ENCODE measurements around the gene SBNO1.
"Not testable (repeated sequence)": the region's sequence is repeated elsewhere in the genome, so short reads cannot be mapped to it uniquely, and the experiment has no call there.

Gene SBNO1

DNA sequence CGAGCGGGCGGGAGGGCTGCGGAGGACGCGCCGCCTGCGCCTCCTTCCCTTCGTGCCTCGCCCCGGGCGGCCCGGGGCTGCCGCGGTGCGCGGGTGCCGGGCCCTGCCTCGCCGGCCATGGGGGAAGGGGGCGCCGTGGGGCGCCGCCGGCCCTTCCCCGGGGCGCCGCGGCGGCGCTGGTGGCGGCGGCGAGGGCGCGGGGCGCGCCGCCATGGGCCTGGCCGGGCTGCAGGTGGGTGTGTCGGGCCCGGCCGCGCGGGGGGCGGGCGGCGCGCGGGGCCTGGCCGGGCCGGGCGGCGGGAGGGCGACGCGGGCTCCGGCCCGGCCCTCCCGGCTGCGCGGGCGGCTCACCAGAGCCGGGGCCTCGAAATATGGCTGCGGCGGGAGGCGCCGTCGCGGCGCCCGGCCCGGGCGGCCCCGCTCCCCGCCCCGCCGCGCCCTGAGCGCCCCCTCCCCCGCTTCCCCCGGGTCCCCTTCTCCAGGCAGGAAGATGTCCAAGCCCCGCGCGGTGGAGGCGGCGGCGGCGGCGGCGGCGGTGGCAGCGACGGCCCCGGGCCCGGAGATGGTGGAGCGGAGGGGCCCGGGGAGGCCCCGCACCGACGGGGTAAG, 24.4 kb upstream of the SBNO1 start:
- no peak for DNase-seq (ENCODE audit: low read depth in 2 of 2)

DNA sequence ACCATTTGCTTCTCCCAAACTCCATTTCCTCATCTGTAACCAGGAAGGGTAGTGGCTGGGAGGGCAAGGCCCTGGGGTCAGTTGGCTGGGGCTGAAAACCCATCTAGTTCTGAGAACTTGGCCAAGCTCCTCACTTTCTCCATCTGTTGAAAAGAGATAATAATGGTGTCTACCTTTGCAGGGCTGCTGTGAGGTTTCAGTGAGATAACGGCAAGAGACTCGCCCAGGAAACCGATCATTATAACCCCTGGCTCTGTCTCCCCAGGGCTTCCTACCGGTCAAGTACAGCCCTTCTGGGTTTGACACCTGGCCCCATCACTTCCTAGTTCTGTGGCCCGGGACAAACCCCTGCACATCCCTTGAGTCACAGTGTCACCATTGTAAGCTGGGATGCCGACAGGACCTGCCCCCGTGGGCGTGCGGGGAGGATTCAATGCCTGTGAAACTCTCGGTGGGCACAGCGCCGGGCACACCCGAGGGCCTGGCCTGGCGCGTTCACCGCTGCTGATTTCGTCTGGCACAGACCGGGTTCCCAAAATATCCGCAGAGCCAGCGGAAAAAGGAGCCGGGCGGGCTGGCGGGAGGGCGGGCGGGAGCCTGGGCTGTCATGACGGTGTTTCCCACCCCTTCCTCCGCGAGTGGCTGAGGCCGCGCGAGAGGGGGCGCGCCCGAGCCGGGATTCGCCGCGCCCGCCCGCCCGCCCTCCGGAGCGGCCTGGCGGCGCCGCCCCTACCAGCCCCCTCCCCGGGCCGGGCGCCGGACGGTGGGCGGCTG, 23.7 kb upstream of the SBNO1 start:
- peak; percentile 50 to 58 for DNase-seq (ENCODE audit: low read depth in 2 of 2)

DNA sequence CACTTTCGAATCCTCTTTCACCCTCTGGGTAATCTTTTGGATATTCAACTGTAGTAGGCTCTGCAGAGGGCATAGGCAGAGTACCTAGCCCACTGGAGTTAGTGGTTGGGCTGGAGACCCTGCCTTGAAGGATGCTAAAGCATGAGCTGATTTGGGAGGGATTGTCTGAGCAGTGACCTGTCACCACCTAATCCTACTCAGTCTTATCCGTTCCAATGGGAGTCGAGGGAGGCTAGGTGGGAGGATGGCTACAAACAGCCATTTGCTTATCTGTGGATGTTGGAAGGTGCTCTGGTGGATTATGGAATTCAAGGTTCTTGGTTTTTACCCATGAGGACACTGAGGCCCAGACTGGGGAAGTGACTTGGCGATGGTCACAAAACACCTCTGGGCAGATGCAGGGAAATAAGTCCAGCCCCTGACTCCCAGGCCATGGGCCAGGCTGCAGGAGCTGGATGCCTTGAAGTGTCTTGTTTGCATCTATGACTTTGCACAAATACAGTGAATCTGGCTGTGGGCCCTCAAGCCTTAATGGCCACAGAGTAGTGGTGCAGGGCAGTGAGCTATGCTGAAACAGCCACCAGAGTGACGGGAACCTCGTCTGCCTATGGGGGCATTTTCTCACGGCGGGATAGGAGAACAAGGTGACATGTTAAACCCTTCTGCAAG, 23.0 kb upstream of the SBNO1 start:
- DNase-seq (ENCODE audit: low read depth in 2 of 2): no peak

DNA sequence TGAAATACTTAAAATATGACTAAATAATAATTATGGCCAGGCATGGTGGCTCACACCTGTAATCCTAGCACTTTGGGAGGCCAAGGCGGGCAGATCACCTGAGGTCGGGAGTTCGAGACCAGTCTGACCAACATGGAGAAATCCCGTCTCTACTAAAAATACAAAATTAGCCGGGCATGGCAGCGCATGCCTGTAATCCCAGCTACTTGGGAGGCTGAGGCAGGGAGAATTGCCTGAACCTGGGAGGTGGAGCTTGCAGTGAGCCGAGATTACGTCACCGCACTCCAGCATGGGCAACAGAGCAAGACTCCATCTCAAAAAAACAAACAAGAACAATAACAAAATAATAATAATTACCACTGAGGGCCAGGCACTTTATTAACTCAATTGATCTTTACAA, 20.9 kb upstream of the SBNO1 start:
- DNase-seq (ENCODE audit: low read depth in 2 of 2): not testable (repeated sequence)

DNA sequence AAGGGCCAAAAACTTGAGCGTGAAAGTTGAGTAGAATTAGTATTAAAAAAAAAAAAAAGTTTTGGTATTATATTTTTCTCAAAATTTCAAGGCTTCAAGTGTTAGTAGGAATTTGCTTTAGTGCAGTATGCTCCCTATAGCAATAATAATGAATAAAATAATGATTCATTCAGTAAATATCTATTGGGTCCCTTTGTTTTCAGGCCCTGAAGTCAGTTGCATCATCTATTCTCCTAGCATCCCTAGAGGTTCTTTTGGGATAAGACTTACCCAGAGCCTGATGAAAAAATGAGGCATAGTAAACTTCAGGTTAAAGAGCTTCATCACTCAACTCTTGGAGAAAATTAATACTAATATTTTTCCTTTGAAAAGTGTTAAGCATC, 20.3 kb upstream of the SBNO1 start:
- no peak for DNase-seq (ENCODE audit: low read depth in 2 of 2)

DNA sequence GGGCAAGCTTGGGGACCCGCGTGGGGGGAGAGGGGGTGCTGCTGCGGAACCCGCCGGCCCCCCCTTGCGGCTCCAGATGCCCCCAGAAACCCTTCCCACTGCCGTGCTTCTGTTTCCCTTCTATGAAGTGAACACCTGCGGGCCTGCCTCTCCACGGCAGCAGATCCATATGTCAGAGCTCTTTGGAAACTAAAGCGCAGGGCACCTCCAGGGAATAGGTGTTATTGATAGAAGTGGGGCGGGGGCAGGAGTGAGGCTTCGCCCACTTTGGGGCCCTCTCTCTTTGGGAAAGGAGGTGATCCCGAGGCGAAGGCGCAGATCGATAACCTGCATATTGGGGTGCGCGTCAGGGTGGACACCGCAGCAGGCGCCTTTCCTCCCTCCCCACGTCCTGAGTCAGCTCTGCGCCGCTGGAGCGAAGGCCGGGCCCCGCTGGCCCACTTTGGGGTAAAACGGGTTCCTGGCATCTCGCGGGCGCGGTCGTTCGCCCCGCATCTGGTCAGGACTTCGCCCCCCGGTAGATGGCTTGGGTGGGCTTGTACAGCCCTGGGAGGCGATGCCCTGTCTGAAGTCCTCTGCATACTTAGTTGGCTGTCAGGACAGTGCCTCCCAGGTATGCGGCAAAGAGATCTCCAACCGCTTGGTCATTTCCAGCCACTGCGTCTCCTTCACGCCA, 19.8 kb upstream of the SBNO1 start:
- no peak for DNase-seq (ENCODE audit: low read depth in 2 of 2)

DNA sequence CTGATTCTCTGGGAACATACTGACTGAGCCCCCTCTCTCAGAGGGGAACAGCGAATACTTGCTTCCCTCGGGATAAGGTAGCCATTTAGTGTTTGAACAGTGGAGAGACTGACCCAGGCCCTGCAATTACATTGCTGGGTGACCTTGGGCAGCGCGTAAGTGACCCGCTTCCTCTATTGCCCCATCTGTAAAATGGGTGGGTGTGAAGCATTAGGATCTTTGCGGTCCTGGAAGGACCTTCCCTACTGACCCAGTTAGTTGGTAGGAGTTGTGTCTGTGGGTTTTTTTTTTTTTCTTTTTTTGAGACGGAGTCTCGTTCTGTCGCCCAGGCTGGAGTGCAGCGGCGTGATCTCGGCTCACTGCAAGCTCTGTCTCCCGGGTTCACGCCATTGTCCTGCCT, 18.0 kb upstream of the SBNO1 start:
- no peak for DNase-seq (ENCODE audit: low read depth in 2 of 2)

DNA sequence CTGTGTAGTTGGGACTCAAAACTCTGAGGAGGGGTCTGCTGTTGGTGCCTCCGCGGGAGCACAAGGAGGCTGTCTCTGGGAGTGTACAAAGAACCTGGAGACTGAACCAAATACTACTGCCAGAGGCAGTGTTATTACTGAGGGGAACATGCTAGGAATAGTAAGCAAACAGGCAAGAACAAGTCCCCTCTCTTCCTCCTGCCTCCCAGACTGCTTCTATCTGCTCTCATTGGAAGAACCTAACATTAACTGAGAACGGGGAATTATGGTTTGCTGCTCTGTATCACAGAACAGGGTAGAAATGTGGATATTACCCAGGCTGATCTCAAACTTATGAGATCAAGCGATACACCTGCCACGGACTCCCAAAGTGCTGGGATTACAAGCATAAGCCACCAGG, 14.7 kb upstream of the SBNO1 start:
- DNase-seq (ENCODE audit: low read depth in 2 of 2): no peak

DNA sequence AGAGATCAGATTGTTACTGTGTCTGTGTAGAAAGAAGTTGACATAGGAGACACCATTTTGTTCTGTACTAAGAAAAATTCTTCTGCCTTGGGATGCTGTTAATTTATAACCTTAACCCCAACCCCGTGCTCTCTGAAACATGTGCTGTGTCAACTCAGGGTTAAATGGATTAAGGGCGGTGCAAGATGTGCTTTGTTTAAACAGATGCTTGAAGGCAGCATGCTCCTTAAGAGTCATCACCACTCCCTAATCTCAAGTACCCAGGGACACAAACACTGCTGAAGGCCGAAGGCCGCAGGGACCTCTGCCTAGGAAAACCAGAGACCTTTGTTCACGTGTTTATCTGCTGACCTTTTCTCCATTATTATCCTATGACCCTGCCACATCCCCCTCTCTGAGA, 7.8 kb upstream of the SBNO1 start:
- not testable (repeated sequence) for DNase-seq (ENCODE audit: low read depth in 2 of 2)

DNA sequence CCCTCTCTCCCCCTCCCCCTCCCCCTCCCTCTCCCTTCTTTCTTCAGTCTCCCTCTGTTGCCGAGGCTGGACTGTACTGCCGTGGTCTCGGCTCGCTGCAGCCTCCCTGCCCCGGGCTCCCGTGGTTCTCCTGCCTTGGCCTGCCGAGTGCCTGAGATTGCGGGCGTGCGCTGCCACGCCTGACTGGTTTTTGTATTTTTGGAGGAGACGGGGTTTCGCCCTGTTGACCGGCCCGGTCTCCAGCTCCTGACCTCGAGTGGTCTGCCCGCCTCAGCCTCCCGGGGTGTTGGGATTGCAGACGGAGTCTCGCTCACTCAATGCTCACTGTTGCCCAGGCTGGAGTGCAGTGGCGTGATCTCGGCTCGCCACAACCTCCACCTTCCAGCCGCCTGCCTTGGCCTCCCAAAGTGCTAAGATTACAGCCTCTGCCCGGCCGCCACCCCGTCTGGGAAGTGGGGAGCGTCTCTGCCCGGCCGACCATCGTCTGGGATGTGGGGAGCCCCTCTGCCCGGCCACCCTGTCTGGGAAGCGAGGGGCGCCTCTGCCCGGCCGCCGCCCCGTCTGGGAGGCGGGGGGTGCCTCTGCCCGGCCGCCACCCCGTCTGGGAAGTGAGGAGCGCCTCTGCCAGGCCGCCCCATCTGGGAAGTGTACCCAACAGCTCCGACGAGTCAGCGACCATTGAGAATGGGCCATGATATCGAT, 7.2 kb upstream of the SBNO1 start:
- DNase-seq (ENCODE audit: low read depth in 2 of 2): not testable (repeated sequence)

DNA sequence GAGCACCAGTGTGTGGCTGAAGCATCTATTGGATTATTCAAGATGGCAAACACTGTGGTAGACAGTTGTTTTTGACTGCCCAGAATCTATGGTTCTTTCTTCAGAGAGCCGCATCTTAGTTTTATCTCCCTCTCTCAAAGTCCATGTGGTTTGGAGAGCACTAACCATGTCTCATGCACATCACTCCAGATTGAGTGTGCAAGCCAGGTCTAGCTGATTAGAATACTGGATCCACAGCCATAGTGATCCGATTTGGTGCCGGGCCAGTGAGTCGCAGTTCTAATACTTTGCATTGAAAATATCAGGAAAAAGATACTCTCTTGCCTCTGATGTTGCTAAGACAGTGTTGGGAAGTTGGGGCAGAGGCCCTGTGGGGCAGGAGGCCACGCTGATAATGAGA, 4.6 kb upstream of the SBNO1 start:
- DNase-seq (ENCODE audit: low read depth in 2 of 2): no peak

DNA sequence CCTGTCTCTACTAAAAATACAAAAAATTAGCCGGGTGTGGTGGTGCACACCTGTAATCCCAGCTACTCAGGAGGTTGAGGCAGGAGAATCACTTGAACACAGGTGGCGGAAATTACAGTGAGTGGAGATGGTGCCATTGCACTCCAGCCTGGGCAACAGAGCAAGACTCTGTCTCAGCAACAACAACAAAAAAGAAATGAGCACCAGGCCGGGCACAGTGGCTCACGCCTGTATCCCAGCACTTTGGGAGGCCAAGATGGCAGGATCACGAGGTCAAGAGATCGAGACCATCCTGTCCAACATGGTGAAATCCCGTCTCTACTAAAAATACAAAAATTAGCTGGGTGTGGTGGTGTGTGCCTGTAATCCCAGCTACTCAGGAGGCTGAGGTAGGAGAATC, 3.8 kb upstream of the SBNO1 start:
- DNase-seq (ENCODE audit: low read depth in 2 of 2): not testable (repeated sequence)

DNA sequence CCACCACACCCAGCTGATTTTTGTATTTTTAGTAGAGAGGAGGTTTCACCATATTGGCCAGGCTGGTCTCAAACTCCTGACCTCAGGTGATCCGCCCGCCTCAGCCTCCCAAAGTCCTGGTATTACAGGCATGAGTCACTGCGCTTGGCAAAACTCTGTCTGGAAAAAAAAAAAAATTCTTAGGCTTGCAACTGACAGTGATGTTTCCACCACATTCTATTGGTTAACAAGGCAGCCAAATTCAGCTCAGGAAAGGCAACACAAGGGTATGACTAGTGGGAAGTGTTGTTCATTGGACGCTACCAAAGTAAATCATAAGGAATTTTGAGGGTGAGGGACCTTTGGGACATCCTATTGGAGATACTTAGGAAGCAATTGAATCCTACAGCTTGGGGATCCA, 2.9 kb upstream of the SBNO1 start:
- no peak for DNase-seq (ENCODE audit: low read depth in 2 of 2)

DNA sequence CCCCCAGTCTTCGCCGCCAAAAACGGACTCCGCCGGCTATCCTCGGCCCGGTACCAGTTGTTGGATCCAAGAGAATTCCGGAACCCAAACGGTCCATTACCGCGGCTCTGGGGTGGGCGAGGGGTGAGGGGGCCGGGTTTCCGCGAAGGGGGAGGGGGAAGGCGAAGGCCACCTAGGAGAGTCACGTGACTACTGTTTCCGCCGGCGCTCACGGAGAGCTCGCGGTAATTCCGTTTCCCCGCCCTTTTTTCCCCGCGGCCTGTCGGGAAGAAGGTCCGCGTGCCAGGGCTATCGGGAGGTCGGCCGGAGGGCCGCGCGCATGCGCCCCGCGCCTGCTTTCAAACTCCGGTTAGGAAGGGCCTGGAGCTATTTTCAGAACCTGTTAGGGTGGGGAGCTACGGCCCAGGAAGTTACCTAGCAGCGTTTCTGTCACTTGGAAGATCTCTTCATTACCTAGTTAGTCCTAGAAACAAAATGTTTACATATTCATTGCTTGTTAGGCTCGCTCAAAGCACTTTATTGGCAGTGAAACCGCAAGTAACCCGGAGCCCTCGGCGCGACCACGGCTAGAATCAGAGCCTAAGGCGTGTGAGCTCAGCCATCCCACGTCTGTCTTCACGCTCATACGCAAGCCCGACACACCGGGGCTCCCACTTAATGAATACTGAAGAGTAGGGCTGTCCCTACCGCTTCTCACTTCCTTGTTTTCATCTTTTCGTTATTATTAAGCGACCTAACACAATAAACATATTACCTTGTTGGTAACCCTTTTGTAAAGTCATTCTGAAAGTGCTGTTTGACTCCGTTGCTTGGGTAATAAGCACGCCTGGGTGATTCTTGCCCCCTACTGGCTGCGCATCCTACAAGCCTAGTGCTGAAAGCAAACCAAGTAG, 624 bp upstream of the SBNO1 start:
- peak; percentile 93 to 96 for DNase-seq (ENCODE audit: low read depth in 2 of 2)

DNA sequence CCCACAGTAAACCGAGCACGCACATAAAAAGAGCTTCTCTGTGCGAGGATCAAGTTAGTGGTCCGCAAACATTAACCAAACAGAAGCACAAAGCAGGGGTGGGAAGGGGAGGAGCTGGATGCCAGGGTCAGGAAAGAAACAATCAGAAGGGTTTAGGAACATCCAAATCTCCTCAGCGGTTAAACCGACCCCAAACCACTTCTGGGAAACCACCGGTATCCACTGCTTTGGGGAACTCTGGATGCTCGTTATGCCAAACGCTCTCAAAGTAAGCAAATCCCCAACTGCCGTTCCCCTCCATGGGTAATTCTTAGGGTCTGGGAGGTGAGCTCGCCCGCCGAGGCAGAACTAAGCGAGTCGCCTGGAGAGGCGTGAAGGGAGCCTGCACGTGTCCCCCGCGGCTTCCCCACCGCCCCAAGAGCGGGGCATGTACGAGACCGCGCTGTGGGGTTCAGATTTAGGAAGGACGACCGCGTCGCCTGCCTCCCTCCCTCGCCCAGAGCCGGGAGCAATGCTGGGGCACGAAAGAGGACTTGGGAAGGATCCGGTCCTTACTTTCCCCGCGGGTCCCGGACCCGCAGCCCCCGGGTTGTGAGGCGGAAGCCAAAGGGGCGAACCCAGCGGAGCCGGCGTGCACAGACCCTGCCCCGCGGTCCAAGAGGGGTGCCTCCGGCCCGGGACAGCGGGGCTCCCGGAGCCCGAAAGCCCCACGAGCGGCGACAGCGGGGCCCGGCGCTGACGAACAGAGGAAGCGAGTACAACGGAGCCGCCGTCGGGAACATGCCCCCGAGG, 711 bp downstream of the SBNO1 start:
- no peak for DNase-seq (ENCODE audit: low read depth in 2 of 2)

DNA sequence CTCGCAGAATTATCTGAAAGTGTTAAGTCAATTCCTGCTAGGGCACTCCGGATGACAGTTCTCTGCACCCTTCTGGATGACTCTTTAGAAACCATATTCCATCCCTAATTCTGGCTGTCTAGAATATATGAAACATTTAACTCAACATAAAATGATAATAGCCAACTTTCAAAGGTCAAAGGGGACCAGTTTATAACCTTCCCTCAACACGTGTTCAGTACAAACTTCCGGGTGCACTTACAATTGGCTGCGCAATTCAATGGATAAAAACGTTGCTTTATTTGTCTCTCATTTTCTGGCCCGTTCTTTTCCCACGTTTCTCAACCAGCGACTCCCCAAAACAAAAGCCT, 1.3 kb downstream of the SBNO1 start:
- DNase-seq (ENCODE audit: low read depth in 2 of 2): no peak

DNA sequence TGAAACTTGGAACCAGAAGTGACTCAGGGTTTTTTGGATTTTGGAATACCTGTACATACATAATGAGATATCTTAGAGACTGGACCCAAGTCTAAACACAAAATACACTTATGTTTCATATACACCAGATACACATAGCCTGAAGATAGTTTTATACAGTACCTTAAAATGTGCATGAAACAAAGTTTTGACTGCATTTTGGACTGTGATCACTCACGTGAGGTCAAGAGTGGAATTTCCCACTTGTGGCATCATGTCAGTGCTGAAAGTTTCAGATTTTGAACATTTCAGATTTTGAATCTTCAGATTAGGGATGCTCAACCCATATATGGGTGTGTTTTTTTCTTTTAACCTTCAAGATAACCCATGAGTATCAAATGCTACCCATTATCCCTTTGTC, 6.6 kb downstream of the SBNO1 start:
- no peak for DNase-seq (ENCODE audit: low read depth in 2 of 2)

DNA sequence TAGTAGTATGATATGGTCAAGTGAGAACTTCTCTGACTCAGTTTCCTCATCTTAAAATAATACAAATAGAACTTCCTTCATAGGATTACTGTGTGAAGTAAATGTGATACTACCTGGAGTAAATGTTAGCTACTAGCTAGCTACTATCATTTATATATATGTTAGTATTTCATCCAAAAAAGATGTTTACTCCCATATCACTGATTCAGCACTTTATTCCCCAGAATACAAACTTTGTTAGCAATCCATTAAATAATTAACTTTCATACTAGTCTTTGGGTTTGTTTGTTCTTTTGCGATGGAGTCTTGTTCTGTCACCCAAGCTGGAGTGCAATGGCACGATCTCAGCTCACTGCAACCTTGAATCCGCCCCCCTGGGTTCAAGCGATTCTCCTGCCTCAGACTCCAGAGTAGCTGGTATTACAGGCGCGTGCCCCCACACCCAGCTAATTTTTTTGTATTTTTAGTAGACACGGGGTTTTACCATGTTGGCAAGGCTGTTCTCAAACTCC, 8.4 kb downstream of the SBNO1 start:
- no peak for DNase-seq (ENCODE audit: low read depth in 2 of 2)

DNA sequence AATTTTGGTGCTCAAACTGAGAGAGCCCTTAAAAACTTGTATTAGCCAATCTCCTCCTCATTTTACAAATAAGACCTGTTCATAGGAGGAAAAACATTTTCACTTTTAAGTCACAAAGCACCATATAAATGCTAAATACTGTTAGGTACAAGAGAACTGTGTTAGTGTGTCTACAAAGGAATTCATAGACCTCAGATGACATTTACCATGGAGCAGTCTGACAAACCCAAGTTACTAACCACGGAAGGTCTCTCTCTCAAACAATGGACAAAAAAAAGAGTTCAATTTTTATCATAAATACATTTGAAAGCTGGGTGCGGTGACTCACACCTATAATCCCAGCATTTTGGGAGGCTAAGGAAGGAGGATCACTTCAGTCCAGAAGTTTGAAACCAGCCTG, 10.0 kb downstream of the SBNO1 start:
- no peak for DNase-seq (ENCODE audit: low read depth in 2 of 2)

DNA sequence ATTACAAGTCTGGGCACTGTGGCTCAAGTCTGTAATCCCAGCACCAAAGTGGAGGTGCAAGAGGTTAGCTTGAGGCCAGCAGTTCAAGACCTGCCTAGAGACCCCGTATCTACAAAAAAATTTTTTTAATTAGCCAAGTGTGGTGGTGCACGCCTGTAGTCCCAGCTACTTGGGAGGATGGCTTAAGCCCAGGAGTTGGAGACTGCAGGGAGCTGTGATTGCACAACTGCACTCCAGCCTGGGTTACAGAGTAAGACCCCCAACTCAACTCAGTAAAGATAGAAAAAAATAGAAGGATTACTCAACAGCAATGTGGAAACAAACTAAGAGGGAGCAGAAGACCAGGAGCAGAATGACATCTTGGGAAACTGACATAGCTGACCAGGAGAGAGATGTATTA, 13.3 kb downstream of the SBNO1 start:
- no peak for DNase-seq (ENCODE audit: low read depth in 2 of 2)

Measured in stimulated activated CD8-positive, alpha-beta memory T cell treated with anti-CD3 and anti-CD28 coated beads, Interleukin-7, amount 100 ng/mL, for 1 hour (primary cell).